DMS53 treated with DMSO at 0.1 percent for 48 hours (cell line): Measurements from ENCODE around the gene HBD.

ENCODE experiments used
- DNase-seq: peaks from one replicate; lab custom pipeline; 2025; ENCODE audit not compliant: unreplicated experiment; lab: John Stamatoyannopoulos, UW

HBD gene

DNA sequence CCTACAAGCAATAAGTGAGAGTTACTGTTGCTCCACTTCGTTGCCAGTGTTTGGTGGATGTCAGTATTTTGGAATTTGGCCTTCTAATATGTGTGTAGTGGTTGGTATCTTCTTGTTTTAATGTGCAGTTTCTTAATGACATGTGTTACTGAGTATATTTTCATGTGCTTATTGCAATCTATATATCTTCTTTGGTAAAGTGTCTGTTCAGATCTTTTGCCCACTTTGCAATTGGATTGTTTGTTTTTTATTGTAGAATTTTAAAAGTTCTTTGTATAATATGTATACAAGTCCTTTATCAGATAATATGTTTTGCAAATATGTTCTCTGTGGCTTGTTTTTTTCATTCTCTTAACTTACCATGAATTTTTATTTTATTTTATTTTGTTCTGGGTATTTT lies 41.5 kb downstream of the HBD start:
- DNase-seq, result no peak

DNA sequence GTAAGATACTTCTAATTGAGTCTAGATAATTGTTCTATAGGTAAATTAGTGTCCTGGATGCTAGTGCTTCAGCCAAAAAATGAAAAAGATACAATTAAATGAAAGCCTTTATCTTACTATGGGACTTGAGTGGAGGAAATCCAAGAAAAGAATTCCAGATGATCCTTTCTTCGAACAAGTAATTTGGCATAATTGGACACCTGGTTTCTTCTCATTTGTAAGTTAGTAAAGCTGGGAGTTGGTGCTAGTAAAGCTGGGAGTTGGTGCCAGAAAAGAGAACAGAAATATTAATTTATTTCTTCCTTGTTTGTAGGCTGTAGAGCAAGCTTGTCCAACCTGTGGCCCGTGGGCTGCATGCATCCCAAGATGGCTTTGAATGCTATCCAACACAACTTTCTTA lies 46.1 kb downstream of the HBD start:
- no peak for DNase-seq
